Measurements from ENCODE around the gene XXYLT1. TPM values are rescaled to one million over a fixed set of nuclear protein-coding genes. Genes with fewer than 3 reads are reported as not detected.
A peak's percentile ranks its signal among the peaks of the same experiment; 100 is the strongest.

The XXYLT1 gene
- total and polyA plus RNA-seq, 10 of the 15 experiments (the other 5 are each of a cell fraction or from before 2014, with no cell fraction given), result 1.2 to 14.2 (median 9.3) TPM

GRCh38 chr3:195204360-195205163 lies 66.4 kb downstream of the XXYLT1 start (continued):
- TF ChIP-seq, protein P1, sequence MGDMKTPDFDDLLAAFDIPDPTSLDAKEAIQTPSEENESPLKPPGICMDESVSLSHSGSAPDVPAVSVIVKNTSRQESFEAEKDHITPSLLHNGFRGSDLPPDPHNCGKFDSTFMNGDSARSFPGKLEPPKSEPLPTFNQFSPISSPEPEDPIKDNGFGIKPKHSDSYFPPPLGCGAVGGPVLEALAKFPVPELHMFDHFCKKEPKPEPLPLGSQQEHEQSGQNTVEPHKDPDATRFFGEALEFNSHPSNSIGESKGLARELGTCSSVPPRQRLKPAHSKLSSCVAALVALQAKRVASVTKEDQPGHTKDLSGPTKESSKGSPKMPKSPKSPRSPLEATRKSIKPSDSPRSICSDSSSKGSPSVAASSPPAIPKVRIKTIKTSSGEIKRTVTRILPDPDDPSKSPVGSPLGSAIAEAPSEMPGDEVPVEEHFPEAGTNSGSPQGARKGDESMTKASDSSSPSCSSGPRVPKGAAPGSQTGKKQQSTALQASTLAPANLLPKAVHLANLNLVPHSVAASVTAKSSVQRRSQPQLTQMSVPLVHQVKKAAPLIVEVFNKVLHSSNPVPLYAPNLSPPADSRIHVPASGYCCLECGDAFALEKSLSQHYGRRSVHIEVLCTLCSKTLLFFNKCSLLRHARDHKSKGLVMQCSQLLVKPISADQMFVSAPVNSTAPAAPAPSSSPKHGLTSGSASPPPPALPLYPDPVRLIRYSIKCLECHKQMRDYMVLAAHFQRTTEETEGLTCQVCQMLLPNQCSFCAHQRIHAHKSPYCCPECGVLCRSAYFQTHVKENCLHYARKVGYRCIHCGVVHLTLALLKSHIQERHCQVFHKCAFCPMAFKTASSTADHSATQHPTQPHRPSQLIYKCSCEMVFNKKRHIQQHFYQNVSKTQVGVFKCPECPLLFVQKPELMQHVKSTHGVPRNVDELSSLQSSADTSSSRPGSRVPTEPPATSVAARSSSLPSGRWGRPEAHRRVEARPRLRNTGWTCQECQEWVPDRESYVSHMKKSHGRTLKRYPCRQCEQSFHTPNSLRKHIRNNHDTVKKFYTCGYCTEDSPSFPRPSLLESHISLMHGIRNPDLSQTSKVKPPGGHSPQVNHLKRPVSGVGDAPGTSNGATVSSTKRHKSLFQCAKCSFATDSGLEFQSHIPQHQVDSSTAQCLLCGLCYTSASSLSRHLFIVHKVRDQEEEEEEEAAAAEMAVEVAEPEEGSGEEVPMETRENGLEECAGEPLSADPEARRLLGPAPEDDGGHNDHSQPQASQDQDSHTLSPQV (IDR thresholded peaks at IDR 0.05), result no peak
- TF ChIP-seq POLR2AphosphoS5 (IDR thresholded peaks at IDR 0.05; ENCODE audit: low read length), result no peak
- no peak for TF ChIP-seq RCOR1 (conservative IDR thresholded peaks at IDR 0.05; ENCODE audit: low read depth, low read length)
- TF ChIP-seq, protein P2, sequence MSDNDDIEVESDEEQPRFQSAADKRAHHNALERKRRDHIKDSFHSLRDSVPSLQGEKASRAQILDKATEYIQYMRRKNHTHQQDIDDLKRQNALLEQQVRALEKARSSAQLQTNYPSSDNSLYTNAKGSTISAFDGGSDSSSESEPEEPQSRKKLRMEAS (IDR thresholded peaks at IDR 0.05; ENCODE audit: low read depth, low read length), result no peak
- peak; percentile 44; the same call in 1 of the 2 replicates for TF ChIP-seq DPF2 (IDR thresholded peaks at IDR 0.05)
- TF ChIP-seq NR2F1 (conservative IDR thresholded peaks at IDR 0.05), result peak; percentile 94
- TF ChIP-seq PKNOX1 (IDR thresholded peaks at IDR 0.05), result no peak
- no peak for TF ChIP-seq ESRRA (IDR thresholded peaks at IDR 0.05; ENCODE audit: low read length)
- TF ChIP-seq SIX5 (IDR thresholded peaks at IDR 0.05; ENCODE audit: low read depth, low read length, severe bottlenecking), result no peak
- TF ChIP-seq IKZF2 (IDR thresholded peaks at IDR 0.05), result peak in 1 of 2 experiments; percentile 56; a peak in 1 of 4 replicates
- TF ChIP-seq KDM1A (IDR thresholded peaks at IDR 0.05; ENCODE audit: borderline replicate concordance), result no peak
- peak; percentile 61; the same call in 1 of the 2 replicates for TF ChIP-seq RELB (IDR thresholded peaks at IDR 0.05; ENCODE audit: low read depth)
- TF ChIP-seq ZNF207 (IDR thresholded peaks at IDR 0.05; ENCODE audit: borderline replicate concordance), result no peak
- no peak for TF ChIP-seq CHD1 (IDR thresholded peaks at IDR 0.05; ENCODE audit: low read depth, low read length)
- TF ChIP-seq, protein P3, sequence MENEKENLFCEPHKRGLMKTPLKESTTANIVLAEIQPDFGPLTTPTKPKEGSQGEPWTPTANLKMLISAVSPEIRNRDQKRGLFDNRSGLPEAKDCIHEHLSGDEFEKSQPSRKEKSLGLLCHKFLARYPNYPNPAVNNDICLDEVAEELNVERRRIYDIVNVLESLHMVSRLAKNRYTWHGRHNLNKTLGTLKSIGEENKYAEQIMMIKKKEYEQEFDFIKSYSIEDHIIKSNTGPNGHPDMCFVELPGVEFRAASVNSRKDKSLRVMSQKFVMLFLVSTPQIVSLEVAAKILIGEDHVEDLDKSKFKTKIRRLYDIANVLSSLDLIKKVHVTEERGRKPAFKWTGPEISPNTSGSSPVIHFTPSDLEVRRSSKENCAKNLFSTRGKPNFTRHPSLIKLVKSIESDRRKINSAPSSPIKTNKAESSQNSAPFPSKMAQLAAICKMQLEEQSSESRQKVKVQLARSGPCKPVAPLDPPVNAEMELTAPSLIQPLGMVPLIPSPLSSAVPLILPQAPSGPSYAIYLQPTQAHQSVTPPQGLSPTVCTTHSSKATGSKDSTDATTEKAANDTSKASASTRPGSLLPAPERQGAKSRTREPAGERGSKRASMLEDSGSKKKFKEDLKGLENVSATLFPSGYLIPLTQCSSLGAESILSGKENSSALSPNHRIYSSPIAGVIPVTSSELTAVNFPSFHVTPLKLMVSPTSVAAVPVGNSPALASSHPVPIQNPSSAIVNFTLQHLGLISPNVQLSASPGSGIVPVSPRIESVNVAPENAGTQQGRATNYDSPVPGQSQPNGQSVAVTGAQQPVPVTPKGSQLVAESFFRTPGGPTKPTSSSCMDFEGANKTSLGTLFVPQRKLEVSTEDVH (IDR thresholded peaks at IDR 0.05; ENCODE audit: low read depth, partially characterized antibody), result no peak
- TF ChIP-seq SPI1 (IDR thresholded peaks at IDR 0.05; ENCODE audit: borderline replicate concordance, insufficient read depth, low read depth, low read length), result no peak
- TF ChIP-seq MXI1 (IDR thresholded peaks at IDR 0.05; ENCODE audit: low read depth, low read length), result no peak
- no peak for TF ChIP-seq POU2F2 (IDR thresholded peaks at IDR 0.05; ENCODE audit: borderline replicate concordance, low read depth, low read length)
- TF ChIP-seq TAF1 (IDR thresholded peaks at IDR 0.05; ENCODE audit: borderline replicate concordance, low read depth, low read length), result no peak
- TF ChIP-seq GATAD2B (conservative IDR thresholded peaks at IDR 0.05; ENCODE audit: low read depth), result 0 out of 2 replicates have a peak, but pooled peaks have one; percentile 12
